Upper lobe of left lung (tissue), 4 donors: ENCODE data around the gene TIMM44.

Experiments
- POLR2A ChIP-seq, 4 donors: fragments of 450-650 bp; IDR thresholded peaks; one replicate each; pipeline ENCODE4 v1.5.1; 2016 to 2017; ENCODE audit warnings: antibody characterized with exemption in 4 of 4, mild to moderate bottlenecking in 2 of 4
- POLR2AphosphoS5 ChIP-seq, 2 donors: sonication (generic); formaldehyde crosslinking; IDR thresholded peaks; one replicate each; pipeline ENCODE4 v1.5.1; 2017; ENCODE audit warnings: antibody characterized with exemption in 2 of 2

- TF ChIP-seq POLR2AphosphoS5 (IDR thresholded peaks at IDR 0.05) (peak; percentile 66 to 80), POLR2A (IDR thresholded peaks at IDR 0.05) (peak in 1 of 4 donors; percentile 67)
These were observed 23.6 kb downstream of the TIMM44 start, which contains the start of gene SNAPC2 for GRCh38 chr19:7919610-7920518.
